Tibial nerve (tissue), 4 donors: ENCODE measurements around the gene FBXO46. TPM values are rescaled to one million over a fixed set of nuclear protein-coding genes. Genes with fewer than 3 reads are reported as not detected.
A peak's percentile ranks its signal among the peaks of the same experiment; 100 is the strongest.

Experiments
- DNase-seq, 2 donors: peaks; one replicate each; pipeline ENCODE4 v3.0.0-alpha.2; 2019; ENCODE audit warnings: low spot score in 2 of 2
- H3K27ac ChIP-seq, 4 donors: fragments of 200-600 bp; sonication (generic) in 3 of 4; one replicate each; pipeline ENCODE4 v1.5.1; 2017 to 2019; ENCODE audit warnings: mild to moderate bottlenecking in 1 of 4
- H3K27me3 ChIP-seq, 2 donors: fragments of 200-600 bp; sonication (generic) in 1 of 2; one replicate each; pipeline versions ENCODE4 v1.5.1 to v1.6.0; 2017 to 2019
- H3K36me3 ChIP-seq, 3 donors: fragments of 200-600 bp; sonication (generic); one replicate each; pipeline ENCODE4 v1.5.1; 2018 to 2019
- H3K4me1 ChIP-seq, 4 donors: fragments of 200-600 bp; sonication (generic) in 3 of 4; one replicate each; pipeline ENCODE4 v1.5.1; 2017 to 2019
- H3K4me3 ChIP-seq, 4 donors: fragments of 200-600 bp; sonication (generic) in 3 of 4; one replicate each; pipeline ENCODE4 v1.5.1; 2017 to 2019; ENCODE audit warnings: mild to moderate bottlenecking in 1 of 4, moderate library complexity in 1 of 4
- H3K9me3 ChIP-seq, 4 donors: fragments of 200-600 bp; sonication (generic) in 3 of 4; one replicate each; pipeline ENCODE4 v1.5.1; 2017 to 2019
- CTCF ChIP-seq, 5 experiments: fragments of 200-600 bp in 3 of 5; fragments of 450-650 bp in 2 of 5; sonication (generic) in 3 of 5; IDR thresholded peaks; one replicate each; pipeline ENCODE4 v1.5.1; 2016 to 2019; ENCODE audit warnings: antibody characterized with exemption in 5 of 5, mild to moderate bottlenecking in 3 of 5, moderate library complexity in 2 of 5
- EP300 ChIP-seq, 2 donors: sonication (generic); formaldehyde crosslinking; IDR thresholded peaks; one replicate each; pipeline ENCODE4 v1.6.1; 2017; ENCODE audit warnings: antibody characterized with exemption in 2 of 2, mild to moderate bottlenecking in 1 of 2
- POLR2A ChIP-seq, 2 donors: fragments of 450-650 bp; IDR thresholded peaks; one replicate each; pipeline ENCODE4 v1.6.1; 2017; ENCODE audit warnings: antibody characterized with exemption in 2 of 2, mild to moderate bottlenecking in 2 of 2, moderate library complexity in 2 of 2
- WGBS, 2 donors: methylation state at CpG; one replicate each; pipeline ENCODE4 v1.1.5; 2018; 5-methylcytosine and 5-hydroxymethylcytosine counted together
- total RNA-seq, 4 donors: library from RNA; depleted of rRNA; stranded (reverse); fragments of >200 nt; gene quantifications; one replicate each; pipeline ENCODE4 v1.1.0, GENCODE V29; 2016

Gene FBXO46
- total RNA-seq, 4 donors from 2014 or later: 9.8 to 15.9 (median 13.7) TPM

GRCh38 chr19:45771311-45771933 is 40.7 kb upstream of the FBXO46 start:
- Histone ChIP-seq H3K27me3 (no peaks in the 10 kb centered on the region), H3K9me3 (no peaks in the 10 kb centered on the region), H3K27ac (peak overlapping the region; percentile 88 to 97 (median 94)), H3K36me3 (peaks cover 0 to 32% (median 0%) of the 10 kb centered on the region in 3 donors), H3K4me3 (peak overlapping the region in 2 of 4 donors; percentile 77 to 89), H3K4me1 (peaks cover 0 to 24% (median 15%) of the 10 kb centered on the region in 4 donors)
- DNase-seq: no peak
- no peak for TF ChIP-seq EP300 (IDR thresholded peaks at IDR 0.05)
- no peak for TF ChIP-seq CTCF (IDR thresholded peaks at IDR 0.05)
- no peak for TF ChIP-seq POLR2A (IDR thresholded peaks at IDR 0.05)
- WGBS, 2 donors: 83 to 85% methylated on average over 38 to 44 of the region's 46 CpGs

GRCh38 chr19:45770192-45771101 is 39.8 kb upstream of the FBXO46 start:
- TF ChIP-seq EP300 (IDR thresholded peaks at IDR 0.05) (peak; percentile 66 to 94), CTCF (IDR thresholded peaks at IDR 0.05) (peak; percentile 94 to 99 (median 98)), POLR2A (IDR thresholded peaks at IDR 0.05) (peak in 1 of 2 donors; percentile 73)
- WGBS, 2 donors: 2 to 3% methylated on average over 12 to 36 of the region's 79 CpGs
- Histone ChIP-seq H3K4me3 (peak overlapping the region; percentile 62 to 91 (median 83)), H3K9me3 (no peaks in the 10 kb centered on the region), H3K36me3 (peaks cover 0 to 34% (median 0%) of the 10 kb centered on the region in 3 donors), H3K27me3 (no peaks in the 10 kb centered on the region), H3K4me1 (peaks cover 0 to 34% (median 24%) of the 10 kb centered on the region in 4 donors), H3K27ac (peak overlapping the region; percentile 88 to 97 (median 94))
- DNase-seq: peak; percentile 94 to 96

GRCh38 chr19:45769821-45770191 is 39.1 kb upstream of the FBXO46 start:
- peaks cover 0 to 41% (median 28%) of the 10 kb centered on the region in 4 donors for H3K4me1 ChIP-seq
- H3K36me3 ChIP-seq: peaks cover 0 to 36% (median 0%) of the 10 kb centered on the region in 3 donors
- peak overlapping the region; percentile 62 to 91 (median 83) for H3K4me3 ChIP-seq
- WGBS, 2 donors: 0 to 3% methylated on average over 16 to 28 of the region's 28 CpGs
- H3K9me3 ChIP-seq: no peaks in the 10 kb centered on the region
- no peaks in the 10 kb centered on the region for H3K27me3 ChIP-seq
- no peak for TF ChIP-seq EP300 (IDR thresholded peaks at IDR 0.05)
- TF ChIP-seq POLR2A (IDR thresholded peaks at IDR 0.05): no peak
- TF ChIP-seq CTCF (IDR thresholded peaks at IDR 0.05): no peak
- H3K27ac ChIP-seq: peak overlapping the region; percentile 88 to 97 (median 94)
- peak in 1 of 2 donors; percentile 48 for DNase-seq

GRCh38 chr19:45768984-45769782 is 38.5 kb upstream of the FBXO46 start, which contains the start of gene SIX5:
TSS of gene SIX5 (minus strand) at chr19:45769252. CDS start at chr19:45768844, 408 bp downstream.
- Histone ChIP-seq H3K9me3 (no peaks in the 10 kb centered on the region), H3K4me1 (peaks cover 0 to 47% (median 33%) of the 10 kb centered on the region in 4 donors), H3K36me3 (peaks cover 0 to 30% (median 0%) of the 10 kb centered on the region in 3 donors), H3K27me3 (no peaks in the 10 kb centered on the region), H3K4me3 (peak within 1 kb of the TSS; percentile 62 to 91 (median 83)), H3K27ac (peak within 1 kb of the TSS; percentile 91 to 99 (median 96))
- peak; percentile 95 to 98 for TF ChIP-seq EP300 (IDR thresholded peaks at IDR 0.05)
- TF ChIP-seq POLR2A (IDR thresholded peaks at IDR 0.05): peak; percentile 90
- no peak for TF ChIP-seq CTCF (IDR thresholded peaks at IDR 0.05)
- DNase-seq: peak; percentile 96 to 97
- 0% methylated on average over 43 to 55 of the region's 70 CpGs for WGBS, 2 donors
